SH-SY5Y (cell line): ENCODE results near the gene IL1RAP.

Experiments
- GATA2 ChIP-seq: IDR thresholded peaks from 2 replicates; pipeline ENCODE4 v1.6.1; 2011; ENCODE audit warnings: mild to moderate bottlenecking, low read depth, low read length
- GATA3 ChIP-seq: IDR thresholded peaks from 2 replicates; pipeline ENCODE4 v1.6.1; 2011; ENCODE audit warnings: low read depth, mild to moderate bottlenecking, low read length, moderate library complexity

- TF ChIP-seq GATA2 (no peak), GATA3 (no peak)
Observed at GRCh38 chr3:190614226-190615059, 100.6 kb downstream of the IL1RAP start.
